ENCODE results near the gene PADI1. TPM values are rescaled to one million over a fixed set of nuclear protein-coding genes. Genes with fewer than 3 reads are reported as not detected.

Gene PADI1
- total RNA-seq, 1 experiment from 2014 or later = 0.24 TPM

DNA sequence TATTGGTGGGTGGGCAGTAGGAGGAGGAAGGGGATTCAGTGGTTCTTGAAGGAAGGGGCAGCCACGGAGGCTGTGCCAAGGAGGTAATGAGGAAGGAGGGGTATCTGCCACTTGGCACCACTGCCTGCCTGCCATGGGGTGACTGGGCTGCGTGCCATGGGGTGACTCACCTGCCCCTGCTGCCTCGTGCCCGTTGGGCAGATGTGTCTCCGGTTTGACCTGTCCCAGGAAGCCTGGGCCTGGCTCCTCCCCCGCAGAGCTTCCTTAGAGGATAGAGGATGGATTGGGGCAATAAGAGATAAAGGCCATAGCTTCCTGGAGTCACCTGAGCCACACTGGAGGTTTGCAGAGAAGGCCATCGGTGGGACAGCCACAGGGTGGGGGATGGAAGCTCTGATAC is 45.7 kb downstream of the PADI1 start:
- H3K79me2 ChIP-seq (ENCODE audit: insufficient read depth, low read length) = no peaks in the 10 kb centered on the region
- no CpG with 5 or more reads among the region's 7 CpGs for WGBS (ENCODE audit: extremely low coverage, insufficient read length, low lambda C conversion rate)
- no peak overlapping the region for H2BK20ac ChIP-seq (ENCODE audit: low read depth, low read length, poor library complexity, severe bottlenecking)
- no peak overlapping the region; the same call in 1 of the 2 replicates for H3K14ac ChIP-seq (ENCODE audit: insufficient read depth, low read length)
- no peak overlapping the region for H3K4me3 Mint-ChIP-seq
- H3K18ac ChIP-seq (ENCODE audit: insufficient read length, low read depth, low read length) = no peak overlapping the region
- no peak overlapping the region for H3K23ac ChIP-seq (ENCODE audit: insufficient read length, low read depth, low read length)
- no peak overlapping the region for H4K91ac ChIP-seq (ENCODE audit: insufficient read length, low read depth, low read length)
- H2AFZ ChIP-seq (ENCODE audit: low read length) = no peak overlapping the region
- no peaks in the 10 kb centered on the region for H3K9me3 ChIP-seq (ENCODE audit: control insufficient read depth, low read depth, low read length)
- peaks cover 5% of the 10 kb centered on the region for H4K20me1 ChIP-seq (ENCODE audit: control insufficient read depth, insufficient read depth, insufficient read length)
- H4K8ac ChIP-seq (replicated peaks; ENCODE audit: insufficient read length, low read depth, low read length) = no peak overlapping the region
- TF ChIP-seq CTCF (conservative IDR thresholded peaks at IDR 0.05) = no peak
- no peak overlapping the region for H3K9ac ChIP-seq (ENCODE audit: extremely low read depth, insufficient read length, low read length)
- H3K56ac ChIP-seq (ENCODE audit: insufficient read length, low read depth, low read length) = no peak overlapping the region
- no peak overlapping the region for H4K5ac ChIP-seq (ENCODE audit: insufficient read length, low read depth, low read length)
- no peak overlapping the region for H3K4ac ChIP-seq (ENCODE audit: low read depth, low read length)
- H2BK12ac ChIP-seq (ENCODE audit: insufficient read length, low read depth, low read length) = no peak overlapping the region
- no peaks in the 10 kb centered on the region for H3K4me1 ChIP-seq (ENCODE audit: insufficient read depth, low read length)
- no peak overlapping the region for H3K27ac Mint-ChIP-seq
- DNase-seq = no peak
- no peaks in the 10 kb centered on the region for H3K23me2 ChIP-seq (ENCODE audit: insufficient read length, low read depth, low read length, poor library complexity, severe bottlenecking)
- H3K4me2 ChIP-seq (ENCODE audit: insufficient read depth, insufficient read length, low read length) = no peak overlapping the region
- H3K9me3 Mint-ChIP-seq = no peaks in the 10 kb centered on the region; a peak in 1 of 5 replicates
- no peak overlapping the region for H3K27ac ChIP-seq (ENCODE audit: insufficient read length, low read depth, low read length)
- H2BK120ac ChIP-seq (ENCODE audit: low read depth, low read length, poor library complexity, severe bottlenecking) = no peak overlapping the region
- H3K4me1 Mint-ChIP-seq = peaks cover 11 to 21% of the 10 kb centered on the region in 2 experiments
- H2BK15ac ChIP-seq (ENCODE audit: low read depth, low read length) = no peak overlapping the region
- H3K27me3 ChIP-seq (ENCODE audit: insufficient read depth, low read length) = no peaks in the 10 kb centered on the region
- no peaks in the 10 kb centered on the region; the same call in 1 of the 2 replicates for H3K27me3 Mint-ChIP-seq (ENCODE audit: low read depth)
- no peak overlapping the region for H2BK5ac ChIP-seq (ENCODE audit: insufficient read length, low read length)
- H3K36me3 Mint-ChIP-seq (ENCODE audit: insufficient read depth in 1 of 3, low read depth in 3 of 3) = no peaks in the 10 kb centered on the region
- H3T11ph ChIP-seq (ENCODE audit: low read length) = no peak overlapping the region
- no peaks in the 10 kb centered on the region for H3K79me1 ChIP-seq (ENCODE audit: insufficient read depth, low read depth, low read length, poor library complexity, severe bottlenecking)
- no peak overlapping the region for H2AK5ac ChIP-seq (ENCODE audit: insufficient read length, low read length)

All from H9 (cell line).